ENCODE data around the gene CADM1. TPM values are rescaled to one million over a fixed set of nuclear protein-coding genes. Genes with fewer than 3 reads are reported as not detected.

The CADM1 gene
- total RNA-seq, 4 donors from 2014 or later = 7.4 to 61.5 (median 28.5) TPM

- TF ChIP-seq CTCF (IDR thresholded peaks at IDR 0.05) (no peak), POLR2A (IDR thresholded peaks at IDR 0.05) (no peak)
- Histone ChIP-seq H3K4me1 (no peaks in the 10 kb centered on the region), H3K27ac (no peak overlapping the region), H3K36me3 (no peaks in the 10 kb centered on the region), H3K9me3 (no peaks in the 10 kb centered on the region), H3K4me3 (no peak overlapping the region), H3K27me3 (no peaks in the 10 kb centered on the region)
- intact Hi-C loops (cut with DNase I; ENCODE audit: low total_unique reads) = no loop called here
- DNase-seq = no peak
These were observed 240.2 kb downstream of the CADM1 start for GRCh38 chr11:115263799-115264656.

- TF ChIP-seq CTCF (IDR thresholded peaks at IDR 0.05) (no peak), POLR2A (IDR thresholded peaks at IDR 0.05) (no peak)
- intact Hi-C loops (cut with DNase I; ENCODE audit: low total_unique reads) = no loop called here
These were observed 246.0 kb downstream of the CADM1 start for GRCh38 chr11:115258216-115258615.

DNA sequence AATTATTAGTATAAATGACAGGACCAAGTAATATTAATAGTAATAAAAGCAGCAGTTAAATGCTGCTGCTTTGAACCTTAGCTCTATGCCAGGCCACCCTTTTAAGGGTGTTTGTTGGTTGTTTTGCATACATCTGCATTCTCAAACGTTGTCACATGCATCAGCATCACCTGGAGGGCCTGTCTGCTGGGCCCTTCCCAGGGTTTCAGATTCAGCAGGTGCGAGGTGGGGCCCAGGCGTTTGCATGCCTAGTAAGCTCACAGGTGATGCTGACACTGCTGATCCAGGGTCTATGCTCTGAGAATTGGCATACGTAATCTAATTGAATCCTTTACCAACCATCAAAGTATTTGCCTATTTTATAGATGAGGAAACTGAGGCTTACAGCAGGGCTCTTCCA, 246.5 kb downstream of the CADM1 start:
- intact Hi-C loops (cut with DNase I; ENCODE audit: low total_unique reads) = no loop called here
- Histone ChIP-seq H3K27ac (no peak overlapping the region), H3K9me3 (no peaks in the 10 kb centered on the region), H3K4me1 (no peaks in the 10 kb centered on the region), H3K36me3 (no peaks in the 10 kb centered on the region), H3K4me3 (no peak overlapping the region), H3K27me3 (no peaks in the 10 kb centered on the region)
- TF ChIP-seq POLR2A (IDR thresholded peaks at IDR 0.05) (no peak), CTCF (IDR thresholded peaks at IDR 0.05) (no peak)
- no peak for DNase-seq

More at GRCh38 chr11:115258216-115258615, 246.0 kb downstream of the CADM1 start:
- DNase-seq = no peak
- Histone ChIP-seq H3K4me3 (no peak overlapping the region), H3K27me3 (no peaks in the 10 kb centered on the region), H3K9me3 (no peaks in the 10 kb centered on the region), H3K4me1 (no peaks in the 10 kb centered on the region), H3K27ac (no peak overlapping the region), H3K36me3 (no peaks in the 10 kb centered on the region)

- Histone ChIP-seq H3K36me3 (no peaks in the 10 kb centered on the region), H3K27me3 (no peaks in the 10 kb centered on the region), H3K4me3 (no peak overlapping the region), H3K27ac (no peak overlapping the region), H3K4me1 (no peaks in the 10 kb centered on the region), H3K9me3 (no peaks in the 10 kb centered on the region)
- DNase-seq = no peak
- TF ChIP-seq CTCF (IDR thresholded peaks at IDR 0.05) (no peak), POLR2A (IDR thresholded peaks at IDR 0.05) (no peak)
- intact Hi-C loops (cut with DNase I; ENCODE audit: low total_unique reads) = no loop called here
These were observed 246.9 kb downstream of the CADM1 start for GRCh38 chr11:115257270-115257669.

- DNase-seq = no peak
These were observed 247.6 kb downstream of the CADM1 start for GRCh38 chr11:115256397-115257197.

More at GRCh38 chr11:115256397-115257197, 247.6 kb downstream of the CADM1 start:
- H3K27ac ChIP-seq = no peak overlapping the region
- no peaks in the 10 kb centered on the region for H3K36me3 ChIP-seq
- H3K27me3 ChIP-seq = no peaks in the 10 kb centered on the region
- intact Hi-C loops (cut with DNase I; ENCODE audit: low total_unique reads) = no loop called here
- H3K9me3 ChIP-seq = no peaks in the 10 kb centered on the region
- no peak overlapping the region for H3K4me3 ChIP-seq
- TF ChIP-seq CTCF (IDR thresholded peaks at IDR 0.05) (no peak), POLR2A (IDR thresholded peaks at IDR 0.05) (no peak)
- H3K4me1 ChIP-seq = no peaks in the 10 kb centered on the region
